Fibroblast of gingiva (primary cell): ENCODE results near the gene CTNNA2.

Source experiments
- DNase-seq: peaks from one replicate; pipeline ENCODE4 v3.0.0-alpha.2; 2011; ENCODE audit warnings: low read depth

CTNNA2 gene

DNA sequence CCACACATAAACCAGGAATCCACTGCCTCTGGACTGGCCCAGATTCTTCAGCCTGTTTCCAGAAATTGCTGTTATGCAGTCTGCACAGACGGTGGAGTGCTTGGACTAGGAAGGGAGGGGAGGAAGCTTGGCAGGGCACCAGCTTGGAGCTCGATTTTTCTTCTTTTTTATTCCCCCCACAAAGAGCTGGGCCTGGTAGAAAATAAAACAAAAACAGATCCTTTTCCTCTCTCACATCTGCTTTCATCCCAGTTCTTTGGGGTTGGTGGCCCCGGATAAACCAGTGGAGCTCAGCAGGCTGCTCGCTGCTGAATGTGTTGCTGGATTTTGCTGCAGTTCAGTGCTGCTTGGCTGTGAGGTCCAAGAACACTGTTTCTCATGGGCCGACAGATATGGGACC, 775.7 kb downstream of the CTNNA2 start:
- no peak for DNase-seq

DNA sequence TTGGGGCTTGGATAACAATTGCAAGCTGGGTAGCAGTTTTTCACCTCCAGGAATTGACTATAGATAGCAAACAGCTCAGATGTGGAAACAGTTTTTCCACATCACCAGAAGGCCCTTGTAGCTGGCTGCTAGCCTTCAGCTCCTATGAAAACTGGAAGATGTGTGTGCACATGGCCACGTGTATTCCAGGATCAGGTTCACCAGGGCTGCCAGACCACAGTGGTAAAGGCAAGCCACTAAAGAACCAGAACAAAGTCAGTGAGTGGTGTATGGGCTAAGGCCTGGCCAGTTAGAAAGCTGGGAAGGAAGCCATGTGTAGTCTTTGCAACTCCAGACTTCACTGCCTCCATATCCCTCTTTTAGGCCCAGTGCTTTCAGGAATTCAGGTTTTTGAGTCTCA, 778.8 kb downstream of the CTNNA2 start:
- no peak for DNase-seq

- no peak for DNase-seq
Observed at GRCh38 chr2:80292474-80292873, 779.6 kb downstream of the CTNNA2 start.

DNA sequence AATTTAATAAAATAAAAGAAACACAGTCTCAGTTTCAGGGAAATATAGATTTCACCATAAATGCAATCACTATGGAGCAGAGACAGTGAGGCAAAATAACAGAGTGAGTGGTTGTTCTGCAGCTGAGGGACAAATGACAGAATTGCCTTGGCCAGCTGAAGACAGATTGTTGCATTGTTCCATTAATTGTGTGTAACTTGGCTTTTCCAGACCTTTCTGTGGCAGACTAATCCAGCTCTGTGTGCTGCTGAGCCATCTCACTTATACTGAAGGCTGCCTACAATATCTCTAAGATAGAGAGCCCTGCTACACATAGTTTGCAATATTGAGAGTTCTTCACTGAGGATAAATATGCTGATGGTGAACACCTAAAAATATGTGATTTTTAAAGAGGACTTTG, 780.2 kb downstream of the CTNNA2 start:
- DNase-seq, result no peak

DNA sequence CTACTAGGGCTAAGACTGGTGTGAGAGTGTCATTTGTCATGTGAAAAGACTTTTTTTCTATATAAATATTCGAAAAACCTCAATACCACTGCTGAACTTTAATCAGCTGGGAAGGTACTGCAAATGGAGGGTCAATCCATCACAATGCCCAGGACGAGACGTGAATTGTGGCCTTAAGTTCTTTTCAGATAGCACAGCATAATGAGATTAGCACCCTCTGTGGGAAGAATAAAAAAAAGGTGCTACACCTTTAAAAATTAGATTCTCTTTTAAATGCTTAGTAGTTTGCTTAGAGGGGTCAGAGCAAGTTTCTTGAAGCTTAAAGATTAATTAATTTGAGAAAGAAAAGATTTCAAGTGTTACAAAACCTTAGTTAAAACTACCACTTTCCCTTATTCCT, 786.1 kb downstream of the CTNNA2 start:
- no peak for DNase-seq

DNA sequence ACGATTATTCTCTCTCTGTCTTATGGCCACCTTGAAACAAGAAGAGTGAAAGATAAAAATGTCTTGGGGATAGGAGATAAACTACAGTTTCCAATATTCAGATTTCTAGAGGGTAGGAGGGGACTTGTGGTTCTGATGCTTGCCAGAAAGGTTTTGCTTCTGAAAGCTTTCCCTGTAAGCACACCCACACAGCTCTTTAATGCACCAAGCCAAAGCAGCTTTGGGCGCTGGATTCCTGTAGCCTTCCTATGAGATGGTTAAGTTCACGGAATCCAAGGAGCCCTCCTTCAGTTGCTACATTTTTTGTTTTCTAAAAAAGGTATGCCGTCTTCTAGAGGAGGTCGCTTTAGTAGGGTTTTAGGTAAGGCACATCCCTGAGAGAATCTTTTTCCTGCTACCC, 786.8 kb downstream of the CTNNA2 start:
- DNase-seq, result no peak

- no peak for DNase-seq
Observed at GRCh38 chr2:80300346-80300745, 787.5 kb downstream of the CTNNA2 start.

DNA sequence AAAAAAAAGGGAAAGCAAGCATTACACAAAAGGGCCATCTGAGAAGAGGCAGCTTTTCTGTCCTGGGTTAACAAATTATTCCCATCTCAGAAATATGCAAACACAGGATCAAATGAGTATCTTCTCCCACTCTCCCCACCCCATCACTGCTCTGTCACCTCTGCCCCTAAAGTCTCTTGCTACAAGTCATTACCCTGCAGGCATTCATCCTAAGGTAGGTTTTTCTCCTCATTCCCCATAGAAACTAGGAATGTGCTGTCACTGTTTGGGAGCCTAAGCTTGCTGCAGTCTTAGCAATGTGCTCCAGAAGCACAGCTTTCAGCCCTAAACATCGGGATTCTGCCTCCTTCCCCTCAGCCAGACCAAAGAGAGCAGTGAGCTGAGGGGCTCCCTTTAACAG, 788.1 kb downstream of the CTNNA2 start:
- DNase-seq, result no peak

GRCh38 chr2:80302001-80302313, 789.1 kb downstream of the CTNNA2 start:
- no peak for DNase-seq

DNA sequence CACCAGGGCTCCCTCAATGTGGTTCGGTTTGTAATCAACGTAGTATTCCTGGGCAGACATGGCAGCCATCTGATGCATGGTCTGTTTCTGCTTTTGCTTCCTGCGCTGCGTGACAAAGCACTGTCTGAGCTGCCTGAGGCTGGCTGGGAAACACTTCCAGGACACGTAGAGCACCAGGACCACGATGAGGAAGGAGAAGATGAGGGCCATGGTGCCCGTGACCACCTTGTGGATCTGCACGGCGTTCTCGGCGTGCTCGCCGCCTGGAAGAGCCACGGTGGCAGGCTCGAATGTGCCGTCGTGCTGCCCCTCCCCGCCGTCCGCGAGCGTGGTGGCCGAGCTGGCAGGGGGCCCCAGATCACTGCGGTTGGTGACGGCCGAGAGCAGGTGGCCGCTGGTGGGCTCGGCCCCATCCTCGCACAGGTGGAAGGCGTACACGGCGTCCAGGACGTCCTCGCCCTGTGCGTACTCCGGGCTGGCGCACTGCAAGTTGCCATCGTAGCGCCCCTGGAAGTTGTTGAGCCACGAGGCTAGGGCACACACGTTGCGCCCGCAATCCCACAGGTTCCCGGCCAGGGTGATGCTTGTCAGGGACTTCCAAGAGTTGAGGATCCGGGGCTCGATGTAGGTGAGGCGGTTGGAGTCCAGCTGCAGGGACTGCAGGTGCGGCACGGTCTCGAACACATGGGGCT, 789.6 kb downstream of the CTNNA2 start:
- no peak for DNase-seq

- no peak for DNase-seq
Observed at GRCh38 chr2:80303006-80303908, 790.4 kb downstream of the CTNNA2 start.

DNA sequence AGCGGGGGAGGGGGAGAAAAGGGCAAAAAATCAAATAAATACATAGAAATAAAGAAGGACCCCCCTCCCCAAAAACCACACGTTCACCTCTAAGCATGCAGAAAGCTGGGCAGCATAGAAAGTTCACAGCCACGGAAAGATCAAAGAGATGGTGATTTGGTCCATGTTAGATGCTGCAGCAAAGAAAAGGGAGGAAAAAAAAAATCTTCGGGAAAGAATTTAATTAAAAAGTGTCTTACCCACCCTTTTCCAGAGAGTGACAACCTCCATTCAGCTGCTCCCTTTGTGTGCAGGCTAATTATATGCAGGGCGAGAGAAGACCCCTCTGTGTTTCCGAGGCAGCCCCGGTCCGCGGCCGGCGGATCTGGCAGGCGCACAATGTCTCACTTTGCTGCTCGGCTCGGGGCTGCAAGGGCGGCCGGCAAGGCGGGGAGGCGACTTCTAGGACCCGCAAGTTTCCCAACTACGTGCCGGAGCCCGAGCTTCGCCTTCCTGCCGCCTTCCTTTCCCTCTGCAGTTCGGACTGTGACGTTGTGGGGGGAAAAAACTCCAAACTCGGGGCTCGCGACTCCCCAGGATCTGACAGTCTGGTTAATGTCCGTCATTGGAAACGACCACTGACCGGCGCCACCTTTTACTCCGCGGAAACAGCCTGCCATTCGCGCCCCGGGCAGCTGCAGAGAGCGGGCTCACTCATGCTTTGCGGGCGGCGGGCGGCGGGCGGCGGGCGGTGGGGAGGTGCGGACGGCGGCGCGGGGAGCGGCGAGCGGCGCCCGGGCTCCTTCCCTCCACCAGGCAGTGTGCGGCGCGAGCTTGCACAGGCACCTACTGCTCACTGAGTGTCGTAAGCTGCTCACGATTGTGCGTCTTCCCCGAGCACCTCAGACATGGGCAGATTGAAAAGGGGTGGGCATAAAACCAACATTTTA, 791.3 kb downstream of the CTNNA2 start, which contains the start of gene LRRTM1:
Gene LRRTM1, minus strand, starts transcription at position 844 of the 929 bp plus-strand sequence. CDS start 933 bp downstream, outside the sequence.
- no peak for DNase-seq

- DNase-seq, result no peak
Observed at GRCh38 chr2:80311304-80311703, 798.5 kb downstream of the CTNNA2 start.

GRCh38 chr2:80312282-80312839, 799.5 kb downstream of the CTNNA2 start:
- no peak for DNase-seq

DNA sequence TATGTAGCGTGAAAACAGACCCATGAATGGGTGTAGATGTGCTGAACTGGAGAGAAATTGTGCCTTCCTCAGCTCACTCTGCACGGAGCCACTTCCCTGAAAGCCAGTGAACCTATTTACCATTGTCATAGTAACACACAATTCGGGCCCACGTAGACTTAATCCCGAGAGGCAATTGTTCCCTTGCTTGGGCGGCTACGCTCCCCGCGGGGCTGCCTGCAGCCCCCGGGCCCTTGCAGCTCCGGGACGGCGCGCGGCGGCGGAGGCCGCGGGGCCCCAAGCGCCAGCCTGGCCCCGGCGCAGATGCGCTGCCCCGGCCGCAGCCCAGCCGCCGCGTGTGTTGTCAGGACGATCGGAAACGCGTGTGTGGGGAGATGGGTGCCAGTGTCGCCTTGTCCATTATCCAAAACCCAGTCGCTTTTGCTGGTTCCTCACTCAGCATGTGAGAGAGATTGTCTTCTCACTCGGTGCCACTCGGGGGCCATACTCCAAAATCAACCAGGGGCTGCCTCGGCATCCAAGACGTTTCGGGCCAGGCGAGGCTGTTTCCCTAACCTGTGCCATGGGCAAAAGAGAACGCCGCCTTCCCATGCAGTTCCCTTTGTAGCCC, 809.6 kb downstream of the CTNNA2 start:
- DNase-seq, result no peak

DNA sequence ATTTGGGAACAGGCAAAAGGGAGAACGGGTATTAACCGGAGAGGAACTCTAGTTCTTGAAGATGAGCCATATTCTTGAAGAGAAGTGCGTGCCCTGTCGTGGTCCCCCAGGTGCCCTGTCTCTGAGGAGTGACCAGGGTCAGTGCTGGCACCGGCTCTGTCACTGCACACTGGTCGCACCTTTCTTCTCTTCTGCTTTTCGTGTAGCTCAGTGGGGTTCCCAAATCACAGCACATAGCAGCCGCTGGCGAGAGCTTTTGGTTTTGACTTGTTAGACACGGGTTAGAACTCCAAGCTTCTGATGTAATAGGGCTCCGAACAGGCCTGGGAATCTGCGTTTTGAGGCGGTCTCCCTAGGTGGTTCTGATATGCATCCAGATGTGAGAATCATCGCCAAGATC, 810.1 kb downstream of the CTNNA2 start:
- no peak for DNase-seq

DNA sequence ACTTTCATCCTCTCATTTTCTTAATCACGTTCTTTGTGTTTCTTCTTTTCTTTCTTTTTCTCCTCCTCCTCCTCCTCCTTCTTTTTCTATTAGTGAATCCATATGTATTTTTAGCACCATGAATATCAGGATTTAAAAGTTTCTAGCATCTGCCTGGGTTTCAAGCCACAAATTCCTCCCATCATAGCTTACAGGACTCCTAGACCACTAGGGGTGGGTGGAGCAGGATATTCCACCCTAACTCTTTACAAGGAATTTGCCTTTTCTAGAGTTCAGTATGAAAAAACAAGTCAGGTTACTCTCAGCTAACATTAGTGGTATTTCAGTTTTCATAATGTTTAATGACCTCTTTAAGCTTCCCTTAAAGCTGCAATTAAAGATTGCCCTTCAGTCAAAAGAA, 810.8 kb downstream of the CTNNA2 start:
- DNase-seq, result no peak

DNA sequence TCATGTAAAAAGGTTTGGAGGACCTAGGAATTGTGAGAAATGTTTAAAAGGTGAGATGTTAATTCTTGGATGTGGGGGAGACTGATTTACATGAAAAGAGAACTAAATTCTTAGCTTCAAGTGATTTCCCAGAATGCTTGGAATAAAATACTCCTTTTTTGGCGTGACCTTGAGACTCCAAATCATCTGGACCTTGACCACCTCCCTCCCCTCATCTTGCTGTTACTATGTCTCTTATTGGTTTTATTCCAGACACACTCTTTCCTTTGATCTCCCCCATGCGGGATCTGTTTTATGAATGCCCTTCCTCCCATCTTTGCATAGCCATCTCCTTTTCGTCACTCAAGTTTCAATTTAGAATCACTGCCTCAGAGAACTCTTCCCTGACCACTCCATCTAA, 811.7 kb downstream of the CTNNA2 start:
- DNase-seq, result no peak

GRCh38 chr2:80326214-80326613, 813.4 kb downstream of the CTNNA2 start:
- no peak for DNase-seq

- no peak for DNase-seq
Observed at GRCh38 chr2:80326861-80327260, 814.0 kb downstream of the CTNNA2 start.

GRCh38 chr2:80328159-80328571, 815.3 kb downstream of the CTNNA2 start:
- no peak for DNase-seq

GRCh38 chr2:80329491-80329890, 816.6 kb downstream of the CTNNA2 start:
- DNase-seq, result no peak
